Caco-2 (cell line): Measurements from ENCODE around the gene SCP2. TPM values are rescaled to one million over a fixed set of nuclear protein-coding genes. Genes with fewer than 3 reads are reported as not detected.

Source experiments
- BruUV-seq: library from RNA; stranded (reverse); fragments of 400-500 nt; replicated peaks from 2 replicates; lab custom pipeline; 2021; lab: Mats Ljungman, UMichigan
- CTCF ChIA-PET: fragments of 300-600 bp; sonication (Branson Sonifier 250); formaldehyde crosslinking; loops from one replicate; lab custom pipeline; 2022; ENCODE audit warnings: antibody characterized with exemption; lab: Charles Lee
- POLR2A ChIA-PET: fragments of 300-600 bp; sonication (Branson Sonifier 250); formaldehyde crosslinking; loops from one replicate; lab custom pipeline; 2022; ENCODE audit warnings: antibody characterized with exemption; lab: Charles Lee
- DNase-seq, 2 experiments: peaks; one replicate each; pipeline versions ENCODE4 v3.0.0 to v3.0.0-alpha.2; 2020 to 2022
- H3K27me3 ChIP-seq: replicated peaks from 2 replicates; pipeline ENCODE4 v1.6.0; 2011; ENCODE audit warnings: low read length; ENCODE audit not compliant: control insufficient read depth, insufficient read depth
- H3K36me3 ChIP-seq: 2 replicates; pipeline ENCODE4 v1.5.1; 2011; ENCODE audit warnings: low read length; ENCODE audit not compliant: control insufficient read depth, insufficient read depth
- H3K4me1 ChIP-seq: fragments of 250-450 bp; sonication (Bioruptor Pico); 2 replicates; pipeline ENCODE4 v1.5.1; 2020; ENCODE audit warnings: mild to moderate bottlenecking
- H3K4me3 ChIP-seq: 2 replicates; pipeline ENCODE4 v1.5.1; 2011; ENCODE audit warnings: low read depth, mild to moderate bottlenecking, control low read depth, low read length
- H3K9me3 ChIP-seq: fragments of 250-450 bp; sonication (Bioruptor Pico); 2 replicates; pipeline ENCODE4 v1.5.1; 2020; ENCODE audit warnings: mild to moderate bottlenecking, moderate library complexity
- H3K27ac Mint-ChIP-seq: one replicate; pipeline ENCODE4 v1.8.0; 2022; ENCODE audit warnings: mixed read lengths; ENCODE audit not compliant: unreplicated experiment
- H3K27me3 Mint-ChIP-seq: one replicate; pipeline ENCODE4 v1.8.0; 2022; ENCODE audit warnings: mixed read lengths; ENCODE audit not compliant: insufficient read depth, unreplicated experiment
- H3K36me3 Mint-ChIP-seq: one replicate; pipeline ENCODE4 v1.8.0; 2022; ENCODE audit warnings: mild to moderate bottlenecking, mixed read lengths; ENCODE audit not compliant: insufficient read depth, unreplicated experiment
- H3K4me1 Mint-ChIP-seq: one replicate; pipeline ENCODE4 v1.8.0; 2022; ENCODE audit warnings: low read depth, mixed read lengths; ENCODE audit not compliant: unreplicated experiment
- H3K4me3 Mint-ChIP-seq: one replicate; pipeline ENCODE4 v1.8.0; 2022; ENCODE audit warnings: mild to moderate bottlenecking, moderate library complexity, mixed read lengths; ENCODE audit not compliant: unreplicated experiment
- H3K9me3 Mint-ChIP-seq: one replicate; pipeline ENCODE4 v1.8.0; 2022; ENCODE audit warnings: mixed read lengths; ENCODE audit not compliant: unreplicated experiment
- intact Hi-C: fragments of 100-400 bp; cut with micrococcal nuclease; formaldehyde crosslinking; loops from one replicate; pipeline ENCODE4 v1.10.0; 2022; ENCODE audit not compliant: unreplicated experiment
- total RNA-seq: library from RNA; stranded (reverse); gene quantifications from 2 replicates; pipeline ENCODE4 v1.2.3, GENCODE V29; 2022
- TF ChIP-seq, protein P1 (sequence below), 2 experiments: fragments of 200-600 bp in 1 of 2; IDR thresholded peaks; 1 replicate in 1 of 2; 2 replicates in 1 of 2; pipeline versions ENCODE4 v1.5.1 to v1.8.0; 2011 to 2022; ENCODE audit warnings: antibody characterized with exemption in 1 of 2, control low read depth in 1 of 2, inconsistent platforms in 1 of 2, low read depth in 1 of 2, low read length in 1 of 2, mild to moderate bottlenecking in 1 of 2, moderate library complexity in 1 of 2; ENCODE audit not compliant: insufficient read depth in 1 of 2, severe bottlenecking in 1 of 2, unreplicated experiment in 1 of 2

The SCP2 gene
- total RNA-seq, 1 experiment from 2014 or later = 67.0 TPM

DNA sequence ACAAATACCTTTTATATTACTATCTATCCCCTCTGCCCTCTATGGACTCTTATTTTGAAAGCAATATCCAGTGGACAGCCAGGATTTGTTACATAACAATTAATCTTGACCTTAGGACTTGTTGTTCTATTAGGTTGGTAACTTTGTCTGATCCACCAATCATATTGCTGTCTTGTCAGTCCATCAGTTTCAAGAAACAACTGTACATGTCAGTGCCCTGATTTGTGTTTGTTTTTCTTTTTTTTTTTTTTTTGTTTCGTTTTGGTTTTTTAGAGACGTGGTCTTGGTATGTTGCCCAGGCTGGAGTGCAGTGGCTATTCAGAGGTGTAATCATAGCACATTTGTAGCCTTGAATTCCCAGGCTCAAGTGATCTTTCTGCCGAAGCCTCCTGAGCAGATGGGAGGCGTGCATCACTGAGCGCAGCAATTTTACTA is 1.5 kb upstream of the SCP2 start:
- no peak overlapping the region for H3K4me3 ChIP-seq
- no peak overlapping the region for H3K4me3 Mint-ChIP-seq
- intact Hi-C loops = loop anchor here (5.0 kb wide), 1 partner anchor 257 kb away; no protein-coding TSS in a partner anchor
- POLR2A ChIA-PET = no interaction called here
- no peaks in the 10 kb centered on the region for H3K4me1 Mint-ChIP-seq
- CTCF ChIA-PET = no interaction called here
- TF ChIP-seq, protein P1, sequence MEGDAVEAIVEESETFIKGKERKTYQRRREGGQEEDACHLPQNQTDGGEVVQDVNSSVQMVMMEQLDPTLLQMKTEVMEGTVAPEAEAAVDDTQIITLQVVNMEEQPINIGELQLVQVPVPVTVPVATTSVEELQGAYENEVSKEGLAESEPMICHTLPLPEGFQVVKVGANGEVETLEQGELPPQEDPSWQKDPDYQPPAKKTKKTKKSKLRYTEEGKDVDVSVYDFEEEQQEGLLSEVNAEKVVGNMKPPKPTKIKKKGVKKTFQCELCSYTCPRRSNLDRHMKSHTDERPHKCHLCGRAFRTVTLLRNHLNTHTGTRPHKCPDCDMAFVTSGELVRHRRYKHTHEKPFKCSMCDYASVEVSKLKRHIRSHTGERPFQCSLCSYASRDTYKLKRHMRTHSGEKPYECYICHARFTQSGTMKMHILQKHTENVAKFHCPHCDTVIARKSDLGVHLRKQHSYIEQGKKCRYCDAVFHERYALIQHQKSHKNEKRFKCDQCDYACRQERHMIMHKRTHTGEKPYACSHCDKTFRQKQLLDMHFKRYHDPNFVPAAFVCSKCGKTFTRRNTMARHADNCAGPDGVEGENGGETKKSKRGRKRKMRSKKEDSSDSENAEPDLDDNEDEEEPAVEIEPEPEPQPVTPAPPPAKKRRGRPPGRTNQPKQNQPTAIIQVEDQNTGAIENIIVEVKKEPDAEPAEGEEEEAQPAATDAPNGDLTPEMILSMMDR (IDR thresholded peaks at IDR 0.05; ENCODE audit: insufficient read depth in 1 of 2, low read depth in 1 of 2, low read length in 1 of 2, severe bottlenecking in 1 of 2, unreplicated experiment in 1 of 2) = no peak
- peaks cover 1% of the 10 kb centered on the region; the same call in 1 of the 2 replicates for H3K36me3 ChIP-seq
- H3K27ac Mint-ChIP-seq = no peak overlapping the region
- H3K36me3 Mint-ChIP-seq = no peaks in the 10 kb centered on the region
- H3K9me3 ChIP-seq = no peaks in the 10 kb centered on the region
- H3K4me1 ChIP-seq = no peaks in the 10 kb centered on the region
- no peaks in the 10 kb centered on the region for H3K9me3 Mint-ChIP-seq
- H3K27me3 ChIP-seq = no peaks in the 10 kb centered on the region
- H3K27me3 Mint-ChIP-seq = no peaks in the 10 kb centered on the region
- no peak for DNase-seq
- no TSS peak for BruUV-seq

DNA sequence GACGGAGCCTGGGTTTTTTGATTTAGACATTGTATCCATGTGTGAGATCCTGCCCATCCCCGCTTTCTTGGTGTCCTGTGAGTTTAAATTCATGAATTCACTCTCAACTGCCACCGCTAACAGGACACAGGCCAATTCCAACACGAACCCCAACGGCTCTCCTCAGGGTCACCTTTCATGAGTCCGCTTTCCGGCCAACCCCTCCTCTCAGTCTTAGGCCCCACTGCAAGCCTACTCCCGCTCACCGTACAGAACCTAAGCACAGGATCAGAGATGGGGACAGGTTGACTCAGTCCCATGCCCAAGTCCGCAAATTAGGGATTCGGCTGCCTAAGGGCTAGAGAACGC is 238 bp upstream of the SCP2 start:
- Mint-ChIP-seq H3K27ac (no peak overlapping the region), H3K4me1 (no peaks in the 10 kb centered on the region), H3K9me3 (no peaks in the 10 kb centered on the region), H3K27me3 (no peaks in the 10 kb centered on the region), H3K36me3 (no peaks in the 10 kb centered on the region), H3K4me3 (peak overlapping the region; percentile 86)
- POLR2A ChIA-PET = no interaction called here
- BruUV-seq = no TSS peak
- TF ChIP-seq, protein P1 (IDR thresholded peaks at IDR 0.05; ENCODE audit: insufficient read depth in 1 of 2, low read depth in 1 of 2, low read length in 1 of 2, severe bottlenecking in 1 of 2, unreplicated experiment in 1 of 2) = no peak
- no peaks in the 10 kb centered on the region for H3K27me3 ChIP-seq
- intact Hi-C loops = loop anchor here (5.0 kb wide), 1 partner anchor 255 kb away; no protein-coding TSS in a partner anchor
- H3K36me3 ChIP-seq = peaks cover 1% of the 10 kb centered on the region; the same call in 1 of the 2 replicates
- no peaks in the 10 kb centered on the region for H3K4me1 ChIP-seq
- DNase-seq = no peak
- peak overlapping the region; percentile 53 for H3K4me3 ChIP-seq
- no peaks in the 10 kb centered on the region for H3K9me3 ChIP-seq
- CTCF ChIA-PET = interaction anchor here (0.7 kb wide), 3 partner anchors 24 to 355 kb away, joined by 6 to 7 read pairs (median 6); no protein-coding TSS in a partner anchor

DNA sequence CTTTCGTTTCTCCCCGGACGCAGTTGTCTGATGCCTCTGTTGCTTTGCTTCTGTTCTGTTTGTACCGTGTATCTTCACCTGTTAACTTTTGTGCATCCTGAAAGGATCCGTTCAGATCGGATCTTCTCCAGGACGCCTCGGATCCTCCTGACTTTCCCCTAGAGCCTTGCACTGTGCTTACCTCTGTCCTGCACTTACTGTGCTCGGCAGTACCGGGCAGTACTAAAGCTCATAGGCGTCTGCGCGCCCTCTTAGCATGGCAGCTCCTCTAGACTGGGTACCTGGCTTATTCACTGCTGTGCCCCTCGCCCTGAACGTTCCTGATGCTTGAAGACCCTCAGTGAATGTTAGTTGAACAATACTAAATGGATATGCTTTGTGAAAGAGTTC is 934 bp downstream of the SCP2 start:
- TF ChIP-seq, protein P1 (IDR thresholded peaks at IDR 0.05; ENCODE audit: insufficient read depth in 1 of 2, low read depth in 1 of 2, low read length in 1 of 2, severe bottlenecking in 1 of 2, unreplicated experiment in 1 of 2) = no peak
- no peak for DNase-seq
- H3K9me3 Mint-ChIP-seq = no peaks in the 10 kb centered on the region
- no peaks in the 10 kb centered on the region for H3K27me3 Mint-ChIP-seq
- ChIA-PET CTCF (interaction anchor here (1.0 kb wide), 1 partner anchor 85 kb away, joined by 3 read pairs; the partner anchor contains the start of gene ZYG11A), POLR2A (no interaction called here)
- intact Hi-C loops = loop anchor here (5.0 kb wide), 1 partner anchor 254 kb away; no protein-coding TSS in a partner anchor
- H3K4me3 Mint-ChIP-seq = peak overlapping the region; percentile 86
- Histone ChIP-seq H3K27me3 (no peaks in the 10 kb centered on the region), H3K4me1 (no peaks in the 10 kb centered on the region), H3K4me3 (peak overlapping the region; percentile 53), H3K36me3 (peaks cover 1% of the 10 kb centered on the region; the same call in 1 of the 2 replicates), H3K9me3 (no peaks in the 10 kb centered on the region)
- H3K4me1 Mint-ChIP-seq = no peaks in the 10 kb centered on the region
- peak overlapping the region; percentile 30 for H3K27ac Mint-ChIP-seq
- BruUV-seq = no TSS peak
- no peaks in the 10 kb centered on the region for H3K36me3 Mint-ChIP-seq
